ENCODE data around the gene PLEKHD1.

Gene PLEKHD1

GRCh38 chr14:69518289-69519101, 34.0 kb downstream of the PLEKHD1 start:
- peak; percentile 66 to 67 for DNase-seq (ENCODE audit: low read depth in 2 of 2)

- no peak for DNase-seq (ENCODE audit: low read depth in 2 of 2)
Measured at GRCh38 chr14:69519204-69520100, 34.9 kb downstream of the PLEKHD1 start.

- DNase-seq (ENCODE audit: low read depth in 2 of 2): no peak
Measured at GRCh38 chr14:69522026-69522425, 37.5 kb downstream of the PLEKHD1 start.

GRCh38 chr14:69525896-69526295, 41.4 kb downstream of the PLEKHD1 start:
- no peak for DNase-seq (ENCODE audit: low read depth in 2 of 2)

GRCh38 chr14:69527635-69528034, 43.1 kb downstream of the PLEKHD1 start:
- no peak for DNase-seq (ENCODE audit: low read depth in 2 of 2)

GRCh38 chr14:69528143-69528542, 43.6 kb downstream of the PLEKHD1 start:
- DNase-seq (ENCODE audit: low read depth in 2 of 2): no peak

GRCh38 chr14:69528930-69529329, 44.4 kb downstream of the PLEKHD1 start:
- no peak for DNase-seq (ENCODE audit: low read depth in 2 of 2)

GRCh38 chr14:69529563-69529962, 45.0 kb downstream of the PLEKHD1 start:
- DNase-seq (ENCODE audit: low read depth in 2 of 2): no peak

GRCh38 chr14:69530095-69530494, 45.6 kb downstream of the PLEKHD1 start:
- no peak for DNase-seq (ENCODE audit: low read depth in 2 of 2)

- DNase-seq (ENCODE audit: low read depth in 2 of 2): no peak
Measured at GRCh38 chr14:69531135-69531534, 46.6 kb downstream of the PLEKHD1 start.

- no peak for DNase-seq (ENCODE audit: low read depth in 2 of 2)
Measured at GRCh38 chr14:69532561-69533340, 48.2 kb downstream of the PLEKHD1 start.

GRCh38 chr14:69535230-69535848, 50.8 kb downstream of the PLEKHD1 start:
- DNase-seq (ENCODE audit: low read depth in 2 of 2): peak in 1 of 2 experiments; percentile 28

- DNase-seq (ENCODE audit: low read depth in 2 of 2): no peak
Measured at GRCh38 chr14:69536971-69537370, 52.4 kb downstream of the PLEKHD1 start.

GRCh38 chr14:69537900-69538299, 53.4 kb downstream of the PLEKHD1 start:
- DNase-seq (ENCODE audit: low read depth in 2 of 2): no peak

- DNase-seq (ENCODE audit: low read depth in 2 of 2): no peak
Measured at GRCh38 chr14:69538766-69539165, 54.2 kb downstream of the PLEKHD1 start.

GRCh38 chr14:69539631-69540410, 55.3 kb downstream of the PLEKHD1 start:
- peak in 1 of 2 experiments; percentile 26 for DNase-seq (ENCODE audit: low read depth in 2 of 2)

- DNase-seq (ENCODE audit: low read depth in 2 of 2): no peak
Measured at GRCh38 chr14:69540654-69541335, 56.3 kb downstream of the PLEKHD1 start.

GRCh38 chr14:69542311-69542710, 57.8 kb downstream of the PLEKHD1 start:
- DNase-seq (ENCODE audit: low read depth in 2 of 2): no peak

GRCh38 chr14:69543341-69544115, 59.0 kb downstream of the PLEKHD1 start:
- peak; percentile 71 to 72 for DNase-seq (ENCODE audit: low read depth in 2 of 2)

Measured in fibroblast of skin of left quadriceps (primary cell).